SU-DHL-6 (cell line): ENCODE data around the gene MAP2.

Source experiments
- EZH2phosphoT487 ChIP-seq: fragments of 200-600 bp; sonication (generic), shearing (Covaris generic); conservative IDR thresholded peaks from 2 replicates; pipeline ENCODE4 v1.6.1; 2018; ENCODE audit warnings: mild to moderate bottlenecking, antibody characterized with exemption, low read length, moderate library complexity, mixed read lengths
- TF ChIP-seq, protein P1 (sequence below): fragments of 200-600 bp; sonication (generic); IDR thresholded peaks from one replicate; pipeline ENCODE4 v1.5.1; 2017; ENCODE audit warnings: antibody characterized with exemption, mild to moderate bottlenecking, low read length, moderate library complexity; ENCODE audit not compliant: insufficient read depth, poor library complexity, severe bottlenecking

DNA sequence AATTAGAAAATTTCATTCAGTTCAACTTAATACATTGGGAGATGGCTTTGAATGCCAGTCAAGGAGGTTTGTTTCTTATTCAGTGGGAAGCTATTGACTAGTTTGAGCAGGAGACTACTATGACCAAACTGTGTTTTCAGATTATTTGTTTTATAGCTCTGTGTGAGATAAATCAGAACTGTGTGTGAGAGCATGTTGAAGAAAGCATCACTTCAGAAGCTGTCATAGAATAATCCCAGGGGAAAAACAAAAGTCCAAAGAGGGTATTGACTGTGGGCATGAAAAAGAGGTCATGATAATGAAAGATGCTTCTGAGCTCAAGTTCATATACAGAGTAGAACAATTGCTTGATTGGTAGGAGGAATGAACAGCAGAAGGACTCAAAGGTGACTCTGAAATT is 160.6 kb downstream of the MAP2 start:
- TF ChIP-seq, protein P1, sequence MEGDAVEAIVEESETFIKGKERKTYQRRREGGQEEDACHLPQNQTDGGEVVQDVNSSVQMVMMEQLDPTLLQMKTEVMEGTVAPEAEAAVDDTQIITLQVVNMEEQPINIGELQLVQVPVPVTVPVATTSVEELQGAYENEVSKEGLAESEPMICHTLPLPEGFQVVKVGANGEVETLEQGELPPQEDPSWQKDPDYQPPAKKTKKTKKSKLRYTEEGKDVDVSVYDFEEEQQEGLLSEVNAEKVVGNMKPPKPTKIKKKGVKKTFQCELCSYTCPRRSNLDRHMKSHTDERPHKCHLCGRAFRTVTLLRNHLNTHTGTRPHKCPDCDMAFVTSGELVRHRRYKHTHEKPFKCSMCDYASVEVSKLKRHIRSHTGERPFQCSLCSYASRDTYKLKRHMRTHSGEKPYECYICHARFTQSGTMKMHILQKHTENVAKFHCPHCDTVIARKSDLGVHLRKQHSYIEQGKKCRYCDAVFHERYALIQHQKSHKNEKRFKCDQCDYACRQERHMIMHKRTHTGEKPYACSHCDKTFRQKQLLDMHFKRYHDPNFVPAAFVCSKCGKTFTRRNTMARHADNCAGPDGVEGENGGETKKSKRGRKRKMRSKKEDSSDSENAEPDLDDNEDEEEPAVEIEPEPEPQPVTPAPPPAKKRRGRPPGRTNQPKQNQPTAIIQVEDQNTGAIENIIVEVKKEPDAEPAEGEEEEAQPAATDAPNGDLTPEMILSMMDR = no peak
- no peak for TF ChIP-seq EZH2phosphoT487
